C4-2B (cell line): ENCODE data around the gene PIGT.
A peak's percentile ranks its signal among the peaks of the same experiment; 100 is the strongest.

Experiments
- H3K27ac ChIP-seq: fragments of 450-650 bp; 2 replicates; pipeline ENCODE4 v1.5.1; 2017
- ZFX ChIP-seq: fragments of 450-650 bp; IDR thresholded peaks from 2 replicates; pipeline ENCODE4 v1.6.1; 2017
- TF ChIP-seq, protein P1 (sequence below): fragments of 450-650 bp; conservative IDR thresholded peaks from 2 replicates; pipeline ENCODE4 v1.5.1; 2017; ENCODE audit warnings: mild to moderate bottlenecking

Gene PIGT

DNA sequence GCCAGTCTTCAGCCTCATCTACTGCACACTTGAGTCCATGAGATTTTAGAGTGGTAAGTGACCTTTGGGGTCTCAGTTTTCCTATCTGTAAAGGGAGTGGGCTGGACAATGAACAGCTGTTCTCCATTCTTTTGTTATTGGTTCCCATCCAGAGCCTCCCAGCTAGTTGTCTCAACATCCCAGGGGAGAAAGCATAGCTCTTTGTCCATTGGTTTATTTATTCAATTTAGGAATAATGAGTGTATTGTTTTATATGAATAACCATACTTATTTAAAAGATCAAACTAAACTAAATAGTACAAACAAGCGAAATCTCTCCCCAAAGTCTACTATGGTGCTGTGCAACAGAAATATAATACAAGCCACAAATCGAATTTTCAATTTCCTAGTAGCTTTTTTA is 13.7 kb downstream of the PIGT start:
- no peak overlapping the region for H3K27ac ChIP-seq
- TF ChIP-seq, protein P1, sequence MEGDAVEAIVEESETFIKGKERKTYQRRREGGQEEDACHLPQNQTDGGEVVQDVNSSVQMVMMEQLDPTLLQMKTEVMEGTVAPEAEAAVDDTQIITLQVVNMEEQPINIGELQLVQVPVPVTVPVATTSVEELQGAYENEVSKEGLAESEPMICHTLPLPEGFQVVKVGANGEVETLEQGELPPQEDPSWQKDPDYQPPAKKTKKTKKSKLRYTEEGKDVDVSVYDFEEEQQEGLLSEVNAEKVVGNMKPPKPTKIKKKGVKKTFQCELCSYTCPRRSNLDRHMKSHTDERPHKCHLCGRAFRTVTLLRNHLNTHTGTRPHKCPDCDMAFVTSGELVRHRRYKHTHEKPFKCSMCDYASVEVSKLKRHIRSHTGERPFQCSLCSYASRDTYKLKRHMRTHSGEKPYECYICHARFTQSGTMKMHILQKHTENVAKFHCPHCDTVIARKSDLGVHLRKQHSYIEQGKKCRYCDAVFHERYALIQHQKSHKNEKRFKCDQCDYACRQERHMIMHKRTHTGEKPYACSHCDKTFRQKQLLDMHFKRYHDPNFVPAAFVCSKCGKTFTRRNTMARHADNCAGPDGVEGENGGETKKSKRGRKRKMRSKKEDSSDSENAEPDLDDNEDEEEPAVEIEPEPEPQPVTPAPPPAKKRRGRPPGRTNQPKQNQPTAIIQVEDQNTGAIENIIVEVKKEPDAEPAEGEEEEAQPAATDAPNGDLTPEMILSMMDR: no peak
- no peak for TF ChIP-seq ZFX

DNA sequence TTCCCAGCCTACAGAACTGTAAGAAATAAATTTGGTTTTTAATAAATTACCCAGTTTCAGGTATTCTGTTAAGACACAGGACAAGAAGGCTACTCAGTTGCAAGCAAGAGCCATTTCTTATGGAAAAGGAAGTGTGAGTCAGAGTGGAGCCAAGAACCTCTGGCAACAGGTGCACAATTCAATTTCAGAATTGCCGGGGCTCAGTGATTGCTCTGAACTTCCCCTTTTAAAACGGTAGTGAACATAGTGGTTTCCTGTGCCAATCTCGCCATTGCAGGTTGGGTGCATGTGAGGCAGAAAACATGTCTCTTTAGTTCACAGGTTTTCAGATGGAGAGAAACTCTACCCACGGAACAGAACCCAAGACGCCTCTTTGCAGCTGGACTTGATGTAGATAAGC is 16.4 kb downstream of the PIGT start:
- H3K27ac ChIP-seq: no peak overlapping the region
- TF ChIP-seq, protein P1: no peak
- no peak for TF ChIP-seq ZFX

DNA sequence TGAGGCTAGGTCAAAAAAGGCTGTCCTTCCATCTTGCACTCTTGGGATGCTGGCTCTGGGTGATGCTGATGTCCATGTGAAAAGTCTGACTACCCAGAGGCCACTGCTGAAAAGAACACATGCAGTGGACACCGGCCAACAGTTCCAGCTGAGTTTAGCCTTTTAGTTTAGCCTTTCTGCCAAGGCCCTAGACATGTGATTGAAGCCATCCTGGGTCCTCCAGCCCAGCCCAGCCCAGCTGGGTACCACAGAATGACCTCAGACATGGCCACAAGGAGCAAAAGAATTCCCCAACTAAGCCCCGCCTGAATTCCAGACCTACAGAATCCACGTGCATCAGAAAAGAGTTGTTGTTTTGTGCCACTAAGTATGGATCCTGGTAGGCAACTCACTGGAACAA is 17.4 kb downstream of the PIGT start:
- no peak overlapping the region for H3K27ac ChIP-seq
- TF ChIP-seq, protein P1: no peak
- TF ChIP-seq ZFX: no peak

DNA sequence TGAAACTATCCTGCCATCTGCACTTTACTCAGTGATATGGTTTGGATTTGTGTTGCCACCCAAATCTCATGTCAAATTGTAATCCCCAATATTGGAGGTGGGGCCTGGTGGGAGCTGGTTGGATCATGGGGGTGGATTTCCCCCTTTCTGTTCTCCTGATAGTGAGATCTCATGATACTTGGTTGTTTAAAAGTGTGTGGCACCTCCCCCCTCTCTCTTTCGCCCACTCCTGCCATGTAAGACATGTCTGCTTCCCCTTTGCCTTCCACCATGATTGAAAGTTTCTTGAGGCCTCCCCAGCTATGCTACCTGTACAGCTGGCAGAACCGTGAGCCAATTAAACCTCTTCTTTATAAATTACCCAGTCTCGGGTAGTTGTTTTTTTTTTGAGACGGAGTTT is 18.0 kb downstream of the PIGT start:
- TF ChIP-seq, protein P1: no peak
- no peak for TF ChIP-seq ZFX
- no peak overlapping the region for H3K27ac ChIP-seq

DNA sequence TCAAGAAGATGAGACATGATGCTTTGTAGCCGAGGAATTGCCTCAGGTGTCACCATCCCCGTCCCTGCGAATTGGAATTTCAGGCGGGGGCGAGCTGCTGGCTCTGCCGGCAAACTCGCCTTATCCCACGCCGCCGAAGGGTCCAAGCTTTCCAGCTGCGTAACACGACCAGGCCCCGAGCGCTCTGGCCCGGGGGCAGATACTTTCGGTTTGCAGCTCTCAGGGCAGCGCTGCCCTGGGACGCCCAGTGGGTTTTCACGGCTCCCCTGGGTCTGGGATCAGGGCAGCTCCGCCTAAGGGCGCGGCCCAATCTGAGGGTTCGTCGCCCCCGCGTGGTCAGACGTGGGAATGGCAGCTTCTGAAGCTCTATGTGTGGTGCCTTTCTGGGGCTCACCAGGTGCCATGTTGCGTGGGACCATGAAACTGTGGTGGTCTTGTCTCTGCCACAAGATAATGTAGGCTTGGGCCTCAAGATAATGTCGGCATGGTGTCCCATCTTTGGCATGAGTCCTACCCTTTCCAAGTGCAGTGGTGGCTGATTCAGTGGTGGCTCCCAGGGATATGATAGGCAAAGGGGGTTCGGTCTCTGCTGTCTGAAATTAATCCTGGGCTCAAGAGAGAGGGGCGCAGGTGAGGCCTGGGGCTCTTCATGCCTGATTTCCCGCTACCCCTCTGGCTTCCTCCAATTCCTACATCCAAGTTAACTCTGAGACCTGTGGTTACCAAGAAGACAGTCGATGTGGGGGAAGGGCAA is 21.0 kb downstream of the PIGT start:
- H3K27ac ChIP-seq: peak overlapping the region; percentile 47; the same call in 1 of the 2 replicates

DNA sequence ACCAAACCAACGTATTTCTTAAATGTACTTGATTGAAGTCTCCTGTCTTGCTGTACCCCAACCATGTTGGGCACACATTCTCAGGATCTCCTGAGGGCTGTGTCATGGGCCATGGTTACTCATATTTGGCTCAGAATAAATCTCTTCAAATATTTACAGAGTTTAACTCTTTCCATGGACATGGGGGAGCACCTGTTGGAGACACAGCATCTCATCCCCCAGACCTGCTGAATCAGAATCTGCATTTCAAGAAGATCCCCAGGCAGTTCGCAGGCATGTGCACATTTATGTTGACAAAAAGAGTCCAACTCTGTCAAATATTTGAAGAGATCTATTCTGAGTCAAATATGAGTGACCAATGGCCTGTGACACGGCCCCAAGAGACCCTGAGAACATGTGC is 24.5 kb downstream of the PIGT start:
- TF ChIP-seq, protein P1: no peak
- no peak for TF ChIP-seq ZFX
- H3K27ac ChIP-seq: no peak overlapping the region

More for the DNA sequence above, 21.0 kb downstream of the PIGT start:
- no peak for TF ChIP-seq ZFX
- TF ChIP-seq, protein P1: peak; percentile 98

DNA sequence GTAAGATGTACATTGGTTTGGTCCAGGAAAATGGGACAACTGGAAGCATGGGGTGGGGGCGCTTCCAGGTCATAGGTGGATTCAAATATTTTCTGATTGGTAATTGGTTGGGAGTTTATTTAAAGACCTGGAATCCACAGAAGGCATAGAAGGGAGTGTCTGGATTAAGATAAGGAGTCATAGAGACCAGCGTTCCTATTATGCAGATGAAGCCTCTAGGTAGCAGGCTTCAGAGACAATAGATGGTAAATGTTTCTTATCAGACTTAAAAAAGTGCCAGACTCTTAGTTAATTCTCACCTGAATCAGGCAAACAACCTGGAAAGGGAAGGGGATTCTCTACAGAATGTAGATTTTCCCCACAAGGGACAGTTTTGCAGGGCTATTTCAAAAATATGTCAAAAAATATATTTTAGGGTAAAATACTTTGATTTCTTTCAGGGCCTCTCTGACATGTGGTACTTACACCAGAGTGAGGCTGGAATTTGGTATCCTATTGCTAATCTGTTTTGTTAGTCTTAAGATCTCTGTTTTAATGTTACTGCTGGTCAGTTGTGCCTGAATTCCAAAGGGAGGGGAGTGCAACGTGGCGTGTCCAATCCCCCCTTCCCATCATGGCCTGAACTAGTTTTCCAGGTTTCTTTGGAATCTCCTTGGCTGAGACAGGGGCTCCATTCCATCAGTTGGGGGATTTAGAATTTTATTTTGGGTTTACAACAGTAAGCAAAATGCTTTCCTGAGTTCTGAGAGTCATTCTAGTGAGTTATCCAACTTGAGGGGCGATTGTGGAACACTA is 25.1 kb downstream of the PIGT start:
- no peak overlapping the region for H3K27ac ChIP-seq
- TF ChIP-seq, protein P1: no peak
- TF ChIP-seq ZFX: no peak
